Left lobe of liver (tissue), 2 donors: ENCODE measurements around the gene LRRC10B. TPM values are rescaled to one million over a fixed set of nuclear protein-coding genes. Genes with fewer than 3 reads are reported as not detected.

Experiments
- ATAC-seq: fragments of 200-7000 bp; cut with Tn5 transposase; one replicate; pipeline ENCODE4 v1.9.1; 2020; ENCODE audit warnings: mild to moderate bottlenecking, moderate library complexity
- DNase-seq: peaks from one replicate; pipeline ENCODE4 v3.0.0-alpha.2; 2020; ENCODE audit warnings: low spot score
- total RNA-seq: library from RNA; stranded (reverse); gene quantifications from one replicate; pipeline ENCODE4 v1.2.1, GENCODE V29; 2021
- donor health status: DM: no; HTN: no; CAD: no; lungs with moderate emphysema.
- donor health status: DM: no; HTN: yes; CAD: no.

LRRC10B gene
- total RNA-seq, 1 donor from 2014 or later = not detected

- ATAC-seq (peak; percentile 77), DNase-seq (peak; percentile 67)
These were observed 35.2 kb downstream of the LRRC10B start for GRCh38 chr11:61543606-61544306.

GRCh38 chr11:61544466-61544865, 35.9 kb downstream of the LRRC10B start:
- peak; percentile 2 for ATAC-seq

GRCh38 chr11:61545341-61545740, 36.8 kb downstream of the LRRC10B start:
- no peak for ATAC-seq
- DNase-seq = no peak

More at GRCh38 chr11:61544466-61544865, 35.9 kb downstream of the LRRC10B start:
- DNase-seq = no peak

GRCh38 chr11:61545921-61546320, 37.4 kb downstream of the LRRC10B start:
- DNase-seq = no peak

GRCh38 chr11:61546663-61547062, 38.1 kb downstream of the LRRC10B start:
- DNase-seq (no peak), ATAC-seq (no peak)

More at GRCh38 chr11:61545921-61546320, 37.4 kb downstream of the LRRC10B start:
- no peak for ATAC-seq

GRCh38 chr11:61547246-61547645, 38.7 kb downstream of the LRRC10B start:
- DNase-seq (no peak), ATAC-seq (no peak)

GRCh38 chr11:61549177-61549576, 40.6 kb downstream of the LRRC10B start:
- DNase-seq (no peak), ATAC-seq (no peak)

GRCh38 chr11:61549662-61550568, 41.4 kb downstream of the LRRC10B start:
- ATAC-seq = no peak
- DNase-seq = no peak

- ATAC-seq (no peak), DNase-seq (no peak)
These were observed 42.2 kb downstream of the LRRC10B start for GRCh38 chr11:61550665-61551227.

GRCh38 chr11:61551634-61552033, 43.1 kb downstream of the LRRC10B start:
- ATAC-seq (no peak), DNase-seq (no peak)

- no peak for DNase-seq
These were observed 43.6 kb downstream of the LRRC10B start for GRCh38 chr11:61552108-61552635.

GRCh38 chr11:61553373-61554171, 45.0 kb downstream of the LRRC10B start:
- no peak for ATAC-seq

More at GRCh38 chr11:61552108-61552635, 43.6 kb downstream of the LRRC10B start:
- ATAC-seq = no peak

GRCh38 chr11:61554172-61554988, 45.8 kb downstream of the LRRC10B start:
- no peak for DNase-seq
- ATAC-seq = no peak

More at GRCh38 chr11:61553373-61554171, 45.0 kb downstream of the LRRC10B start:
- DNase-seq = no peak

- no peak for DNase-seq
- no peak for ATAC-seq
These were observed 46.8 kb downstream of the LRRC10B start for GRCh38 chr11:61555051-61555969.

- DNase-seq (no peak), ATAC-seq (no peak)
These were observed 47.4 kb downstream of the LRRC10B start for GRCh38 chr11:61555978-61556377.

GRCh38 chr11:61556621-61557020, 48.1 kb downstream of the LRRC10B start:
- DNase-seq = no peak
- ATAC-seq = no peak
